HG02970 (cell line): ENCODE data around the gene TNFRSF14.

Source experiments
- ATAC-seq: cut with Tn5 transposase; IDR thresholded peaks from one replicate; pipeline ENCODE4 v1.9.1; 2021; ENCODE audit warnings: mild to moderate bottlenecking, moderate library complexity, moderate number of reproducible peaks; ENCODE audit not compliant: unreplicated experiment, low FRiP score

TNFRSF14 gene

DNA sequence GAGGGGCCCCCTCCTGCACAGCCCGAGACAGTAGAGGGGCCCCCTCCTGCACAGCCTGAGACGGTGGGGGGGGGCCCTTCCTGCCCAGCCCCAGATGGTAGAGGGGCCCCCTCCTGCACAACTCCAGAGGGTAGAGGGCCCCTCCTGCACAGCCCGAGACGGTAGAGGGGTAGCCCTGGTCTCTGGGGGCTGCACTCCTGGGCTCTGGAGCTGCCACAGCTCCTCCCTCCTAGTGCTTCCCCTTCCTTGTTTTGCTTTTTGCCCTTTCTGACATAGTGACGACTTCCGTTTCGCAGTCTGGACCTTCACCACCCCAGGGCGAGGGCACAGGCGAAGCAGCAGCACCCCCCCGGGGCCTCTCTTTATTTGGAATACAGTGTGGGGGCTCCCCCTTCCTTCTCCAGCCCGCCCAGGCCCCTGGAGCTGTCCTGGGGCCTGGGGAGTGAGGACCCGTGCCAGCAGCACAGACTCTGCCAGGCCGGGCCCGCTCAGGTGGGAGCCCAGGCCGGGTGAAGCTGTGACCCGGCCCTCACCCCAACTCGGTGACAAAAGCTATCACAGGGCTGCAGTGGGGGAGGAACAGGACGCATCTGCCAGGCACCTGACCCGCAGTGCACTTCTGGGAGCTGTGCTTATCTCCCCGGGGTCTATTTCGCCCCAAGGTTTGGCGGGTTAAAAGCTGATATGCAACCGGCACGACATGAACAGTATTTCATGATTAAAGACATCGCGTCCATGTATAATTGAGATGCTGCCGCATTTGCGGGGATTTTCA is 29.3 kb downstream of the TNFRSF14 start:
- ATAC-seq = peak; percentile 24

- ATAC-seq = peak; percentile 73
Observed at GRCh38 chr1:2586154-2587070, 30.2 kb downstream of the TNFRSF14 start, which contains the start of gene PRXL2B. Gene PRXL2B, plus strand, starts transcription at chr1:2586777. Its CDS starts 109 bp downstream, at chr1:2586886.

DNA sequence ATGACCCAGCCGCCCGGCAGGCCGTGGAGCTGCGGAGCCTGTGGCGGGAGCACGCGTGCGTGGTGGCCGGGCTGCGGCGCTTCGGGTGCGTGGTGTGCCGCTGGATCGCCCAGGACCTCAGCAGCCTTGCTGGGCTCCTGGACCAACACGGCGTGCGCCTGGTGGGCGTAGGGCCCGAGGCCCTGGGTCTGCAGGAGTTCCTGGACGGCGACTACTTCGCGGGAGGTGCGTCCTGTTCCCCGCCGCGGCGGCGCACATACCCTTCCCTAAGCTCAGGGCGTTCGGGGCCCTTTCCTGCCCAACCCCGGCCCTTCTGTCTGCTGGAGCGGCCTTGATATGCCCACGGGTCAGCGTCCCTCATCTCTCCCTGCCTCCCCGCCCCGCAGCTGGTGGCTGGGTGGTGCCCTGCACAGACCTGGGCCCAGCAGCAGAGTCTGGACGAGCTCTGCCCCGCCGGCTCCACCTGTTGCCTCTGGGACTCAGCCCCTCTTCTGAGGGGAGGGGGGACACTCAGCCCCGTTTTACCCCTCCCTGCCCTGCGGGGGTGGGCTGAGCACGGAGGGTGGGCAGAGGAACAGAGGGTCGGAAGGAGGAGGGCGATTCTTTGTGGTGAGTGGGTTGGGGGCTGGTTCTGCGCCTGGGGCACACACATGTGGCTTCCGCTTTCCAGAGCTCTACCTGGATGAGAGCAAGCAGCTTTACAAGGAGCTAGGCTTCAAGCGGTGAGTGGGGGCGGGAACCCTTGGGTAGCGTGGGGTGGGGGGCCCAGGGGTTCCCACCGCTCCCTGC is 31.1 kb downstream of the TNFRSF14 start:
- ATAC-seq = no peak

DNA sequence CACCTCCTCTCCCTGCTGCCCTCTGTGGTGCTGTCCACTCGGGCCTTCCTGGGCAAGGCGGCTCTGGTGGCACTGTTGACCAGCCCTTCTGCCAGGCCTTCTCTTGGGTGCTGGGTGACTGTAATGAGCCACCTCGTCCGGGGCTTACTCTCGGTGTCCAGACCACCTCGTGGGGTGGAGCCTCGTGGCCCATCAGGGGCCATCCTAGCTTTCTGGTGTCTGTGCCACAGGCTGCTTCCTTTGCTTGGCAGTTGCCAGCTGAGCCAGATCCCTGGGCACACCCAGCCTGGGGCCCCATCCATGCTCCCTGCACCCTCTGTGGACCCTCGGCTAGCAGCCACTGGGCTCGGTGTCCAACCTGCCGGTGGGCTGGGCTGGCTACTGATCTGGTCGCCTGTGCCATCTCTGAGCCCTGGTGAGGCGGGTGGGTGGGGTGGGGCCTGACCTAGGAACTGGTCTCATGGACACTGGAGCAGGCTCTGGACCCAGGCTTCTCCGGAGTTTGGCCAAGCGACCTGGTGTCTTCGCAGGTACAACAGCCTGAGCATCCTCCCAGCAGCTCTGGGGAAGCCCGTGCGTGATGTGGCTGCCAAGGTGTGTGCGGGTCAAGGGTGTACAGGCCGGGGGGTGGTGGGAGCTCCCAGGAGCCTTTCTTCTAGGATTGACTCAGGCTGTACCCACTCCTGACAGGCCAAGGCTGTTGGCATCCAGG is 31.8 kb downstream of the TNFRSF14 start:
- ATAC-seq = no peak

- no peak for ATAC-seq
Observed at GRCh38 chr1:2588661-2589430, 32.7 kb downstream of the TNFRSF14 start.

DNA sequence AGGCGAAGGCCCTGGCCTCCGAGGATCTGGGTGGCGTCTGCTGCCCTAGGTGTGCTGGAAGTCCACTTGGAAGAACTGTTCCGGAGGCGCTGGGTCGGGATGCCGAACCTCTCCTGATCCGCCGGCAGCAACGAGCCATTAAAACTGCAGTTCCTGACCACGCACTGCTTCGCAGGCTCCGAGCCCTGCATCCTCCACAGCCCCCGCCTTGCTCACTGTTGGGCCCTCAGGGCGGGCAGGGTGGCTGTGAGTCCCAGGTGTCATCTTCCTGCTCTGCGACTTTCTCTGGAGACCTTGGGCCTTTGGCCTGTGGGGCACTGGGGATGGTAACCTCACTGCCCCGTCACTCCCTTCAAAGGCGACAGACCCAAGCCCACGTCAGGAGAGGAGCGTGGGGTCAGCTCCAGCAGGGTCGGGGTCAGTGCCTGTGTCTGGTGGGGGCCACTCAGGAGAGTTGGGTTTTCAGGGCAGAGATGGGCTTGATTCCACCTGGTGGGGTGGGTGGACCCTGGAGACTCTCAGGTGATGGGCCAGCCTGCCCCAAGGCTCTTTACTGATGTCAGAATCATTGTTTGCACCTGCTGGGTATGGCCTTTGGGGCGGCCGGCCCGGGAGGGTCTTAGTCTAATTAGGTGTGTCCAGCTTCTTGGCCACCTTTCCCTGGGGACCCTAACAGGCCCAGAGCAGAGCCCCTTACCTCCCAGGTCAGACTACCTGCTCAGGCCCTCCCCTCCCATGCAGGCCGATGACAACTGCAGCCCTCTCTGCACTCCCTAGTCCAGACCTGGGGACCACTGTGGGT is 33.5 kb downstream of the TNFRSF14 start:
- no peak for ATAC-seq

DNA sequence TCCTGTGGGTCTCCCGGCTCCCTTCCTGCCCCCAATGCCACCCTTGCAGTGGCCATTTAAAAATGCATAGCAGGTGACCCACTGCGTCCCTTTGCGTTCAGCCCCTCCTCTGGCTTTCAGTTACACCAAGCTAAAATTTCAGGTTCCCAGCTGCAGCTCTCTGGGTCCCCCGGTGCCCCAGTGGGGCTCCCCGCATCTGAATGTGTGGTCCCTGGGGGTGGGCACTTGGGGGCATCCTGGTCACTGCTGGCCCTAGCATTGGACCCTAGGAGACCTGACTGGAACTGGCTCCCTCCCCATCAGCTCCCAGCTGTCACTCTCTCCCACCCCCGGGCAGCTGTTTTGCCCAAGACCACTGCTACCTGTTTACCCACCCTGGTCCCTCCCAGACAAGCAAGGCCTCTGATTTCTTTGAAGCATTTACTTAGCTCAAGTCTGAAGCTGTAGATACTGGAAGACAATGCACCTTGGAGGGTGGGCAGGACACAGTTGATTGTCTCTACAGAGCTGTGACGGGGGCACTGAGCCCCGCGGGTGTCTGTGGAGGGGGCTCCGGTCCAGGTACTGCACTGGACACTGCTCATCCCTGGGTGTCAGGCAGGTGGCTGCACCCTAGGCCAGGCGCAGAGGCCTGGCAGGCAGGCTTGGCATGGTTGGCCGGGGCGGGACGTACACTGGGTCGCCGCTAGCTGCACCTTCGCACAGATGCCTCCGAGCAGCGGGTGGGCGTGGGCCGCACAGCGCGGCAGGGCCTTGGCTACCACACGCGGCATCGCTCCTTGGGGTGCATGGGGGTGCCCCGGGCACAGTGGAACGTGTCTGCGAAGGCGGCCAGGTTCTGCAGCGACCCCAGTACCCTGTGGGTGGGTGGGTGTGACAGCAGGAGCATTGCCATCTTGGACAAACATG is 34.3 kb downstream of the TNFRSF14 start:
- ATAC-seq = no peak

- ATAC-seq = no peak
Observed at GRCh38 chr1:2591233-2591580, 35.0 kb downstream of the TNFRSF14 start.

DNA sequence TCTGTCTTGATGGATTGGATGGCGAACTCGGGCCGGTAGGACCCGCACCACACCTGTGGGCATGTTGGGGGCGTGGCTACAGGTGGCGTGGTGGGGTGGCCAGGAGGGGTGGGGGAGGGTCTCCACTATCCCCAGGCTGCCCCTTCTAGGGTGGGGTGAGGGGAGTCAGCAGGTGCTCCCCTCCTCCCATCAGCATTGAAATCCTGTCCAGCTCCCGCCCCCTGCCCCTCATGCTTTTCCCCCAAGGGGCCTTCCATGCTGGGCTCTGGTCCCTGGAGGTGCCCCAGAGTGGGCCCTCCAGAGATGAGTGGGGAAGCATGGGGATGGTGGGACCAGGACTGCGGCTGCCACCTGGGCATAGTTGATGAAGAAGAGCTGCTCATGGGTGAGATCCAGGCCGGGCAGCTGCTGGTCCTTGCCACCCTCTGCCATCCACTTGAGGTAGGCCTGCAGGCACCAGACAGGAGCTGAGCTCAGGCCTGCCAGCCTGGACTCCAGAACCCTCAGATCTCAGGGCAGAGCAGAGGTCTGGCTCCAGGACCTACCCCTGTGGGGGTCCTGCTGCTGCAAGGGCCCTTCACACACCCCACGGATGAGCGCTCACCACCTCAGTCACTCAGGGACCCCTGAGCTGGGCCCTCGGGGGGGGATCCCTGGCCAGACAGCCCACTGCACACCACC is 35.5 kb downstream of the TNFRSF14 start:
- no peak for ATAC-seq

DNA sequence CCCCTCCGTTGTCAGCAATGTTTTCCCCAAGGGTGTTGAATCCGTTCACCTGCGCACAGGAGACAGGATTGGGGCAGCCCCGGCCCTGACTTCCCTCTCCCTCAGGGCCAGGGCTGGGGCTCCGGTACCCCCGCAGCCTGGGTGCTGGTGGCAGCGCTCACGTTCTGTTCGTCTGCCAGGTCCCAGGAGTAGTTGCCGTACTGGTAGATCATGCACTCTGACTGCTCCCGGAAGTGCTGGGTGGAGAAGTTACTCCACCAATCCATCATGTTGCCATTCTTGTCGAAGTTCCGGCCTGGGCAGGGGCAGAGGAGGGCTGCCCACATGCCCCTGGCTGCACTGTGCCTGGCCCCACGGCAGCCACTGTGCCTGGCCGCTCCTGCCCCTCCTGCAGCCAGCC is 36.5 kb downstream of the TNFRSF14 start:
- no peak for ATAC-seq

DNA sequence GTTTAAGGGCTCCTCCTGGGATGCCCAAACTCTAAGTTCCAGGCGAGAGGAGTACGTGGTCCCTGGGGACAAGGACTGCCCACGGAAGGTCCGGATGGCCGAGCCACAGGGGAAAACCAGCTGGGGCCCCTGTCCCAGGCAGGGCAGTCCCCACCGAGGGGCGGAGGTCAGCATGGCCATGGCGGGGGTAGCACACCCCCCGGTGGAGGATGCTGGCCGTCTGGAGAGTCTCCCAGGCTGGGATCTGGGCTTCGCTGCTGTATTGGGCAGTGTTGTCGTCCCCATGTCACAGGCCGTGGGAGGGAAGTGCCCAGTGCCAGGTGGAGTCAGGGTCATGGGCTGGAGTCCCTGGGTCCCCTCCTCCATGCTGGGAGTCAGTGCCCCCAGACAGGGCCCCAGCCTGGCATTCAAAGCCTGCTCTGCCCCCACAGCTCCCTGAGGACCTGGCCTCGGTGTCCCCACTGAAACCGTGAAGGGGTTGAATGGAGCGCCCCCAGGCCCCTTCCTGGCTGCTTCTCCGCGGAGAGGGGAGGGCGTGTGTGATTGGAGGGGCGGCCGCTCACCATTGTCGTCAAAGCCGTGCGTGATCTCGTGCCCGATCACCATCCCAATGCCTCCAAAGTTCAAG is 37.2 kb downstream of the TNFRSF14 start:
- no peak for ATAC-seq

DNA sequence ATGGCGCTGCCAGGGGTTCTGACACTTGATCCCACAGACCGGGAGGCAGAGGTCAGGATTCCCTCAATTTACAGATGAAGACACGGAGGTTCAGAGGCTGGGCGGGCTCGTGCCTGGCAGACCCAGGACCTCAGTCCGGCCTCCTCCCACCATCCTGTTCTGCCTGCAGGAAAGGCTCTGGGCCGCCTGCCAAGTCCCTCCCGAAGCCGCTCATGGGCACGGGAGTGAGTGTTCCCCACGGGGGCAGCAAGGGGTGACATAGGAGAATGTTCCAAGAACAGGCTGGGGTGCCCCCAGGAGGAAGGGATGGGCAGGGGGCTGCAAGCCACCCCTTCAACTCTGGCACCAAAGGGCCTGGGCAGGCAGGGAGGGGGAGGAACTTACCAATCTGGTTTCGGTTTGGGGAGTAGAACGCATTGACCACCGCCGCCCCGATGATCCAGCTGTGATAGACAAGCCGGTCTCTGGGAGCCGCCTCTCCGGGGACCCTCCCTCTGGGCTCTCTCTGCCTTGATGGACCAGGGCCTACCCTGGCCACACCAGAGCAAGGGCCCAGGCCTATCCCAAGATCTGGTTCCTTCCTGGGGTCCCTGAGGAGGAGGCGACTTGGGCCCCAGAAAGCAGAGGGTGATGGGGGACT is 38.0 kb downstream of the TNFRSF14 start:
- ATAC-seq = no peak

GRCh38 chr1:2594641-2595131 is 38.5 kb downstream of the TNFRSF14 start:
- ATAC-seq = no peak

DNA sequence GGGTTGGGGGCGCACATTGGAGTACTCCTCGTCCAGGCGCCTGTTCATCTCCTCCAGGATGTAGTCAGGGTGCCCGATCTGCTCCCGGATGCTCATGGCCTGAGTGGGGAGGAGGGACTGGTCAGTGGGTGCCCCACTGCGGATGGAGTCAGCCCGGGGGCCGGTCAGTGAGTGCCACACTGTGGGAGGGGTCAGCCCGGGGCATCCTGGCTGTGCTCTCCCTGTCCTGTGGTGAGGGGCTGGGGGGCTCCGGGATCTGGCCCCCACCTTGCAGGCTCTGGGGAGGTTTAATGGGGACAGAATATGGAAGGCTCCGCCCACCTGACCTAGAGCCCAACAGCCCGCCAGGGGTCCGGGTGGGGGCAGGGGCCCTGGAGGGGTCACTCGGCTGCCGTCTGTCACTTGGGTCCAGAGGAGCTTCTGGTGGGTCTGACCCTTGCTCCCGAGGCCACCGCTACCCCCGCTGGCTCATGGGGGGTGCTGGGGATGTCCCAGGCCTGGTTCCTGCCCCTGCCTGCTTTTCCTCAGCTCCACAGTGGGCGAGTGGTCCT is 39.2 kb downstream of the TNFRSF14 start:
- ATAC-seq = no peak

DNA sequence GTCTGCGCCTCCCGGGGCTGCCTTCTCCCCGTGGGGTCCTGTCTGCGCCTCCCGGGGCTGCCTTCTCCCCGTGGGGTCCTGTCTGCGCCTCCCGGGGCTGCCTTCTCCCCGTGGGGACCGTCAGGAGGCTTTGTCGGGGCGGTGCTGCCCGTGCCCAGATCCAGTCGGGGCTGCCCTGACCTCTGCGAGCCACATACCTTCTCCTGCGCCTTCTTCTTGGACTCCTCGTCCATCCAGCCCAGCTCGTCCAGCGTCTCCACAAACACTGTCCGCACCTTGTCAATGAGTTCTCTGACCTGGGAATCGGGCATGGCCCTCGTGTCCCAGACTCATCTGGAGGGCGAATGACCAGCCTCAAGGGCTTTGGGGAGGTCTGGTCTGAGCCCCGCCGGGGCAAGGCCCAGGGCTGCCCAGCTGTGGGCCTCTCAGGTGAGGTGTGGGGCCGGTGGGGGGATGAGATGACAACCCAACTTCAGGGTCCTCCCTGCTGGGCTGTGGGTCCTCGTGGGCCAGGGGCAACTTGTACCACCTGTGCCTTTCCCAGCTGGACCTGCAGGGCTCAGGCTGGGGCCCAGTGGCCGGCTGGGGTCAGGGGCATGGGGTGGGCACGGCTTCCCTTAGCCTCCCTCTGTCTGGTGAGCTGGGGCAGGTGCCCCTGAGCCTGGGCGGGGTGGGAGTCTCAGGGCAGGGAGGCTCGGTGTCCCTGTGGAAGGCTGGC is 39.8 kb downstream of the TNFRSF14 start:
- no peak for ATAC-seq
